HG03571 (cell line): Measurements from ENCODE around the gene TEX38.
"Not testable (repeated sequence)": the region's sequence is repeated elsewhere in the genome, so short reads cannot be mapped to it uniquely, and the experiment has no call there.

Source experiments
- ATAC-seq: cut with Tn5 transposase; IDR thresholded peaks from one replicate; pipeline ENCODE4 v1.9.1; 2021; ENCODE audit not compliant: unreplicated experiment

The TEX38 gene

GRCh38 chr1:46671554-46671953, at the start of gene TEX38:
TSS of gene TEX38 (plus strand) at chr1:46671854. CDS start at chr1:46671935, 81 bp downstream.
- ATAC-seq = no peak

GRCh38 chr1:46621930-46622329, 49.7 kb upstream of the TEX38 start:
- no peak for ATAC-seq

GRCh38 chr1:46622344-46622743, 49.3 kb upstream of the TEX38 start:
- no peak for ATAC-seq

DNA sequence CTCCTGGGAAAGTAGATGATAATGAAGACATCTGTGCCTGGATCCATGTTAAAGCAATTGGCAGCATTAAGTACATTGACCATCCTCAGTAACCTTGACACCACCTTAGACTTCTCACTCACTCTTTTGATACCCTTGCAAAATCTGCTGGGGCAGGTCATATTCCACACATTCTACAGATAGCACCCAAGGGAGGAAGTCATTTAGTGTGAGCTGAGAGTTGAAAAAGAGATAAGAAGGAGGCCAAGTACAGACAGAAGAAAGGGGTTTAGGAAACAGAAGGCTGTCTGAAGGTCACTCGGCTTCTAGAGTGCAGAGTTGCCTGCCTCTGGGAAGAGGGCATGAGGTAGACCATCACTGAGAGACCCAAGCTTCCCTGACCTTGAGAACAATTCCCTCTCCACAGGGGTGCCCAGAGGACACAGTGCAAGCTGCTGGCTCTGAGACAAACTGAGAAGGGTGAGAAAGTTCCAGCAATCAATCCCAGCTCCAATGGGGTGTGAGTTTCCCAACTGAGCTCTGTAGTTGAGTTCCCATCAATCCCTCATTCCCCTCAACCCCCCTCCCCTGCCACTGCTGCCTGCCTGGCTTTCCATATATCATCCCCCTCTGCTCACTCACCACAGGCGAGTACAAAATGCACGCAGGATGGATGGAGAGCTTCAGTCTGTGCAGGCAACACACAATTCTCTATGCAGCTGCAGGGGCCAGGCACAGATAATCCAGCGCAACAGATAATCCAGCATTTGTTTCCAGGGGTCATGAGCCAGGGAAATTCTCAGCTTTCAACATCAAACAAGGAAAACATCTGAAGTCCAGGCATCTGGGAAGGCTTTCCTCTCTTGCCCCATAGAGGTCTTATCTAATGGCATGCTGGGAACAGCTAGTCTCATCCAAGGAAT, 47.7 kb upstream of the TEX38 start:
- ATAC-seq = no peak

DNA sequence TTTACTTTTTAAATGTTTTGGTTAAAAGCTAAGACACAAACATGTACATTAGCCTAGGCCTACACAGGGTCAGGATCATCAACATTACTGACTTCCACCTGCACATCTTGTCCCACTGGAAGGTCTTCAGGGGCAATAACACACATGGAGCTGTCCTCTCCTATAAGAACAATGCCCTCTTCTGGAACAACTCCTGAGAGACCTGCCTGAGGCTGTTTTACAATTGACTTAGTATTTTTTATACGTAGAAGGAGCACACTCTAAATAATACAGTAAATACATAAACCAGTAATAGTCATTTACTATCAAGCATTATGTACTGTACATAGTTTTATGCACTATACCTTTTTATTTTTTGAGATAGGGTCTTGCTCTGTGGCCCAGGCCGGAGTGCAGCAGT, 40.9 kb upstream of the TEX38 start:
- no peak for ATAC-seq

DNA sequence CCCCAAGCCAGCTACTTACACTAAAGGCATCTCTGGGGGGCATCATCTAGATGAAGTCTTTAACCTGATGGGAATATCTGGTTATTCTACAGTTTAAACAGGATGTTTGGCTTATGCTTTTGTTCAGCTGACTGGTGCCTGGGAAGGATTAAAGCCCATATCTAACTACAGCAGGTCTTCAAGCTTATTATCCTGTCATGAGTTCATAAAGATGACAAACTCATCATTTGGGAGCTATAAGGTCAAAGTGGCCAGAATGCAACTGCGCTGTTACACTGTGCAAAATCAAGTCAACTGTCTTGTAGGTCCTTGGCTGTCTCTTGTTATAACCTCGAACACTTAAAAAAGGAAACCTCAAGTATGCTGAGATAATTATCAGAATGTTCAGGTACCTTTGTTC, 36.4 kb upstream of the TEX38 start:
- ATAC-seq = no peak

DNA sequence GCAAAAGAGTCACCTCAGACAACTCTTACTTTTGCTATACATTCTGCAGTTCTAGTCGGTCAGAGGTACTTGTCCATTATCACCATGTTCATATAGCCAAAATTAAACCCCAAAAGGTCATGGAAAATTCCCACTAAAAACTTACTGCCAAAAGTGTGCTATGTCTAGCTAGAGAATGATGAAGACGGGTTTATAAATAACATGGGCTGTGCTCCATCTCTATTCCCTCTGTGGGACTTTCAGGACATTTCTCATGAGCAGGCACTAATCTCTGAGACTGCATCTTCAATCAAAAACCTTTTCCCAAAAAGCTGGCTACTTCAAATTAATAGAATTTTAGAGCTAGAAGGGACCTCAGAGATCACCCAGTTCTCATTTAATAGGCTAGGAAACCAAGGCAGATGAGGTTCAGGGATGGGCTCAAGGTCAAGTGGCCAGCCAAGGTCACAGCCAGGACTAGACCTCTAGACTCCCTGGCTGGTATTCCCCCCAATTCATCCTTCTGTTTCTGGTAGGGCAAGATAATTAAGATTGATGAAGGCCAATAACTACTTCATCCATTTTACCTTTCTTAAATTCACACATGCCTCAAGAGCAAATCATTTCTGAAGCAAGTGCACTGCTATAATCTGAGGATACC, 34.1 kb upstream of the TEX38 start:
- ATAC-seq = no peak

DNA sequence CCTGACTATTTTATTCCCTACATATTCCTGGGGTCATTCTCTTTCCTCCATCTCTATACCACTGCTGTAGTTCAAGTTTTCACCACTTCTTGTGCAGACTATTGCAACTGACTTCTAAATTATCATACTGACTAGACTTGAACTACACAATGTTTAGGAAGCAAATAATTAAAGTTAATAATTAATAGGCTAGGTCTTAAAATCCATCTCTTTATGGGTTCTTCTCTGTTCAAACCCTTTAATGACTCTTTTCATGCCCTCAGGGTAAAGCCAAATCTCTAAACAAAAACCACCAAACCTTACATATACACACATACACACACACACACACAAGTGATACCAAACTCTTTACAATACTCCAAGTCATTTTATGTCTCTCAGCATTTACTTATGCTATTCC, 32.7 kb upstream of the TEX38 start:
- no peak for ATAC-seq

DNA sequence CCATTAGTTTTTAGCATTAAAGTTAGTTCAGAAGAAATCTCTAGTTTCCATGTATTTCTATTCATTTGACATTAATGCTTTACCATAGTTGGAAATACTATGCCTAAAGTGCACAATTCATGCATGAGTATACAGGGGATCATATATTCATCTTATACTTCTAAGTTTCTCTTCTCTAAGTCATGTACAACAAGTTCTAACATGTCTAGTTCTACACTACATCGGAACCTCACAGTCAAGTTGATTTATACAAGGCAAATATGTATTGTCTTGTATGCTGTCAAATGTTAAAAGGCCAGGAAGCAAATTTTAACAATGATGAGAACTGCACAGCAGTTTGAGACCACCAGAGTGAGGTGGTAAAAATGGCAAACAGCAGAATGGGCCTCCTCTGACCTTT, 32.1 kb upstream of the TEX38 start:
- ATAC-seq = no peak

DNA sequence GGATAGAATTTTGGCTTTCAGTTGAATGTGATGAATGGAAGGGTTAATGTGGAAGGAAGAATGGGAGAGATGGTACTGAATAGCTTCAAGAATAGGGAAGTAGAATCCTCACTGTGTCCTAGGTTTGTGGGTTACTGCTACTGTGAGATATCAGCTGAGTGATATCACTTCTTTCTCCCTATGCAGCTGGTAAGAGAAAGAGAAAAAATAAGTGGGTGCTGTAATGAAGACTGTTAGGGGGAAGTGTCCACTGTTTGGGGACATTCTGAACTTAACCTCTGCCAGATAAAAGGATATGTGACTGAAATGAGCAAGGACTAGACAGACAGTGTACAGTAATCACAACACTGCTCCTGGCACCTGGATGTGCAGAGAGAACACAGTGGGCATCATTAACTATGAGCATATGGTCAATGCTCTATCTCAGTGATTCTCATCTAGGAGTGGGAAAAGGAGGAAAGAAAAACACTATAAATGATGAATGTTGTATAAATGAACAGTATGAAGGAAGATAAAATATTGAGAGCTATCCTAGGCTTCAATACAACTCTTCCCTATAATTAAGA, 29.5 kb upstream of the TEX38 start:
- ATAC-seq = no peak

DNA sequence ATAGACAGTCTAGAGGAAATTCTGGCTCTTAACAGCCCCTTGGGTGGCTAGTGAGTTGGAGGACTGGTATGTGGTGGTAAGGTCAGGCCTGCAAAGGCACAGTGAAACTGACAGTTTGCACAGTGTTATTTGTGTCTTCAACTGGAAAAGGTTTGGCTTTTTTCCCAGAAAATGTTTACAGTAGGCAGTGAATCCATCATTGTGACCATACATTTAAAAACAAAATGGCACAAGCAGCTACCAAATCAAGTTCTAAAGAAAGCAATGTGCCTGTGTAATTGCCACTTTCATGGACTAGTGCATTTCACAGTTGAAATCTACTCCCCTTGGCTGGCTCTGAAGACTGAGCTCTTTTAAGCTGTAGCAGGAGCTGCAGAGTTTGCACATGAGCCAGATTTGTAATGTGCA, 28.3 kb upstream of the TEX38 start:
- ATAC-seq = no peak

DNA sequence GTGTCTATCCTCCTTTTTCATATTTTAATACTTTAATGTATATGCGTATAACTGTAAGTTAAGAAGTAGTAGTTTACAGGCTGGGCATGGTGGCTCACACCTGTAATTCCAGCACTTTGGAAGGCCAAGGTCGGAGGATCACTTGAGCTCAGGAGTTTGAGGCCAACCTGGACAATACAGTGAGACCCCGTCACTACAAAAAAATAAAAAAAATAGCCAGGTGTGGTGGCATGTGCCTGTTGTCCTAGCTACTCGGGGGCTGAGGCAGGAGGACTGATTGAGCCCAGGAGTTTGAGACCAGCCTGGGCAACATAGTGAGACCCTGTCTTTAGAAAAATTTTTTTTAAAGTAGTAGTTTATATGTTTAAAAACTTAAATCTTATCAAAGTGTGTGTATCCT, 25.8 kb upstream of the TEX38 start:
- ATAC-seq = no peak

DNA sequence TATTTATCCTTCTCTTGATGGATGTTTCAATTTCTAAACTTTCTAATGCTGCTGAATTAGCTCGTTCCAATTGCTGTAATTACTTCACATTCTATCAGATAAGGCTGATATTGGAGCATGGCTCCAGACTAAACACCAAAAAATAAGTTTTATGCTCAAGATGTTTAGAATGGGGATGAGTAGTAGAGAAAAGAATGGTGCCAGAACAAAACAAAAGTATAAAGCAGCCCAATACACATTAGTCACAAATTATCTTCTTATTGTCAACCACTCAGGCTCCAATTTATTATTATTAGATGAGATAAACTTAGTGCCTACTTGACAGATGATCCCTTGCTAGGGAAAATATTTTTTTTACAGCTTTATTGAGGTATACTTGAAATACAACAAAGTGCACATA, 25.3 kb upstream of the TEX38 start:
- ATAC-seq = no peak

- no peak for ATAC-seq
Measured at GRCh38 chr1:46646844-46647243, 24.8 kb upstream of the TEX38 start.

- no peak for ATAC-seq
Measured at GRCh38 chr1:46647611-46648010, 24.0 kb upstream of the TEX38 start.

DNA sequence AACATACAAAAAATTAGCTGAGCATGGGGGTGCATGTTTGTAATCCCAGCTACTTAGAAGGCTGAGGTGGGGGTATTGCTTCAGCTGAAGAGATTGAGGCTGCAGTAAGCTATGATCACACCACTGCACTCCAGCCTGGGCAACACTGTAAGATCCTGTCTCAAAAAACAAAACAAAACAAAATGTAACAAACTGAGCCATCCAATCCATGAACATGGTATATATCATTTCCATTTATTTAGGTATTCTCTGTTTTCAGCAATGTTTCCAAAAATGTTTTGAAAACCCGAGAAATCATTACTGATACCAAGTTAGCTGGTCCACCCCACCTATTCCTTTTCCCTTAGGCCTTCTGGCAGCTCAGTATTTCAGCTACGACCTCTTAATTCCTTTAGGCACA, 21.9 kb upstream of the TEX38 start:
- no peak for ATAC-seq

GRCh38 chr1:46650491-46650890, 21.2 kb upstream of the TEX38 start:
- no peak for ATAC-seq

DNA sequence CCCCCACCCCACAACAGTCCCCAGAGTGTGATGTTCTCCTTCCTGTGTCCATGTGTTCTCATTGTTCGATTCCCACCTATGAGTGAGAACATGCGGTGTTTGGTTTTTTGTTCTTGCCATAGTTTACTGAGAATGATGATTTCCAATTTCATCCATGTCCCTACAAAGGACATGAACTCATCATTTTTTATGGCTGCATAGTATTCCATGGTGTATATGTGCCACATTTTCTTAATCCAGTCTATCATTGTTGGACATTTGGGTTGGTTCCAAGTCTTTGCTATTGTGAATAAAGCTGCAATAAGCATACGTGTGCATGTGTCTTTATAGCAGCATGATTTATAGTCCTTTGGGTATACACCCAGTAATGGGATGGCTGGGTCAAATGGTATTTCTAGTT, 20.5 kb upstream of the TEX38 start:
- ATAC-seq = not testable (repeated sequence)

- ATAC-seq = no peak
Measured at GRCh38 chr1:46652321-46653100, 19.1 kb upstream of the TEX38 start.

DNA sequence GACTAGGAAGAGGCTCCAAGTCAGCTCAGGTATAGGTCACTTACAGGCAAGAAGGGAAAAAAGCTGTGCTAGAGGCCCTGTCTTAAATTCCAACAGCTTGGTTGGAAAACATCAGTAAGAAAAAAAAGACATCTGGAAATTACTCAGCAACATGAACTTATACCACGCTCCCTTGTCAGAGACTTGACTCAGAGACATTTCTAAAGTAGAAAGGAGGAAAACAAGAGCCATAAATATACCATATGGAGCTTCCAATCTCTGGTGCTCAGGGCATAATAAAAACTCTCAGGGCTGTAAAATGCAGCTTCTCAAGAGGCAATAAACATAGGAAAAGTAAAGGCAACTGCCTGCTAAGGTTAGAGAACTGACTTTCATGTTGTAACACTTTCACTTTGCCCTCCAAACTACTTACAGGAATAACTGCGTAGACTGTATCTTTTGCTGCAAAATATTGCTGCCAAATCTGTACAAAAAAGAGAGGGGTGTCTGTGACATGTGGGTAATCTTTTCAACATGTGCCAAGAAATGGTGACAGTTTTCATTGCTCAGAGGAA, 18.2 kb upstream of the TEX38 start:
- no peak for ATAC-seq

DNA sequence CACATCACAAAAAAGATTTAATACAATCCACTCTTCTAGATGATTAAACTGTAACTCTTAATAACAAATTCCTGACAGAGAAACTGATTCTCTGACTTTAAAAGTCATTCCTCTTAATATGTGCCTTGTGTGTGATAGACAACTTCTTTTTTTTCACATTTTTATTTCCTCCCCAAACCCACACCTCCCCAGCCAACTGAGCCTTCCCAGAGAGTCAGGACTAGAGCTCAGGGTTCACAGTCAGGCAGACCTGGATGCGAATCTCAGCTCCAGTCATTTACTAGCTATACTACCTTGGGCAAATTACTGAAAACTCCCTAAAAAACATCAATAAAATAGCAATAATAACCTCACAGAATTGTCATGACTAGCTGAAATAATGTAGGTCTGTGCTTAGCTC, 17.6 kb upstream of the TEX38 start:
- ATAC-seq = no peak
